SU-DHL-6 (cell line): Measurements from ENCODE around the gene TMEM119.
"Not testable (repeated sequence)": the region's sequence is repeated elsewhere in the genome, so short reads cannot be mapped to it uniquely, and the experiment has no call there.

ENCODE experiments used
- H2AFZ ChIP-seq: fragments of 200-600 bp; sonication (generic); 2 replicates; pipeline ENCODE4 v1.6.1; 2014; ENCODE audit warnings: low read depth, mild to moderate bottlenecking, moderate library complexity, mixed read lengths, antibody characterized with exemption, low read length; ENCODE audit not compliant: severe bottlenecking
- H3F3A ChIP-seq: fragments of 200-600 bp; shearing (Covaris generic); 2 replicates; pipeline ENCODE4 v1.6.0; 2016; ENCODE audit warnings: antibody characterized with exemption, mild to moderate bottlenecking; ENCODE audit not compliant: insufficient read depth
- H3K27ac ChIP-seq: fragments of 200-600 bp; sonication (generic); 2 replicates; pipeline ENCODE4 v1.5.1; 2016; ENCODE audit warnings: low read depth, mild to moderate bottlenecking, low read length, moderate library complexity, mixed read lengths
- H3K27me3 ChIP-seq: fragments of 200-600 bp; sonication (generic), shearing (Covaris generic); 2 replicates; pipeline ENCODE4 v1.6.0; 2014; ENCODE audit warnings: mild to moderate bottlenecking, low read length
- H3K36me3 ChIP-seq: fragments of 200-600 bp; sonication (generic); 2 replicates; pipeline ENCODE4 v1.6.1; 2014; ENCODE audit warnings: mild to moderate bottlenecking, low read length, mixed read lengths
- H3K4me2 ChIP-seq: fragments of 300-600, 200-600 bp; shearing (Covaris generic), sonication (generic); 2 replicates; pipeline ENCODE4 v1.6.0; 2014; ENCODE audit warnings: low read length, low read depth, mild to moderate bottlenecking; ENCODE audit not compliant: poor library complexity, severe bottlenecking
- H3K4me3 ChIP-seq: fragments of 200-600 bp; sonication (generic); 2 replicates; pipeline ENCODE4 v1.5.1; 2014; ENCODE audit warnings: antibody characterized with exemption, low read length, mild to moderate bottlenecking, mixed read lengths; ENCODE audit not compliant: insufficient read depth, poor library complexity, severe bottlenecking
- H3K79me2 ChIP-seq: fragments of 200-600 bp; sonication (generic); 2 replicates; pipeline ENCODE4 v1.6.1; 2014; ENCODE audit warnings: mild to moderate bottlenecking, low read length, moderate library complexity; ENCODE audit not compliant: insufficient read depth
- H3K9ac ChIP-seq: fragments of 200-600 bp; sonication (generic); 2 replicates; pipeline ENCODE4 v1.7.0; 2014; ENCODE audit warnings: mild to moderate bottlenecking, low read length
- H3K9me2 ChIP-seq: fragments of 200-600 bp; sonication (generic); replicated peaks from 2 replicates; pipeline ENCODE4 v1.6.1; 2014; ENCODE audit warnings: low read length; ENCODE audit not compliant: insufficient read depth
- H3K9me3 ChIP-seq: fragments of 200-600 bp; sonication (generic); 2 replicates; pipeline ENCODE4 v1.6.1; 2014; ENCODE audit warnings: low read length, mixed read lengths; ENCODE audit not compliant: insufficient read depth
- H4K20me1 ChIP-seq: fragments of 200-600 bp; sonication (generic); 2 replicates; pipeline ENCODE4 v1.6.1; 2014; ENCODE audit warnings: low read depth, mild to moderate bottlenecking, antibody characterized with exemption, low read length, moderate library complexity, mixed read lengths
- EZH2phosphoT487 ChIP-seq: fragments of 200-600 bp; sonication (generic), shearing (Covaris generic); conservative IDR thresholded peaks from 2 replicates; pipeline ENCODE4 v1.6.1; 2018; ENCODE audit warnings: mild to moderate bottlenecking, antibody characterized with exemption, low read length, moderate library complexity, mixed read lengths
- TF ChIP-seq, protein P1 (sequence below): fragments of 200-600 bp; sonication (generic); IDR thresholded peaks from one replicate; pipeline ENCODE4 v1.5.1; 2017; ENCODE audit warnings: antibody characterized with exemption, mild to moderate bottlenecking, low read length, moderate library complexity; ENCODE audit not compliant: insufficient read depth, poor library complexity, severe bottlenecking

Gene TMEM119

DNA sequence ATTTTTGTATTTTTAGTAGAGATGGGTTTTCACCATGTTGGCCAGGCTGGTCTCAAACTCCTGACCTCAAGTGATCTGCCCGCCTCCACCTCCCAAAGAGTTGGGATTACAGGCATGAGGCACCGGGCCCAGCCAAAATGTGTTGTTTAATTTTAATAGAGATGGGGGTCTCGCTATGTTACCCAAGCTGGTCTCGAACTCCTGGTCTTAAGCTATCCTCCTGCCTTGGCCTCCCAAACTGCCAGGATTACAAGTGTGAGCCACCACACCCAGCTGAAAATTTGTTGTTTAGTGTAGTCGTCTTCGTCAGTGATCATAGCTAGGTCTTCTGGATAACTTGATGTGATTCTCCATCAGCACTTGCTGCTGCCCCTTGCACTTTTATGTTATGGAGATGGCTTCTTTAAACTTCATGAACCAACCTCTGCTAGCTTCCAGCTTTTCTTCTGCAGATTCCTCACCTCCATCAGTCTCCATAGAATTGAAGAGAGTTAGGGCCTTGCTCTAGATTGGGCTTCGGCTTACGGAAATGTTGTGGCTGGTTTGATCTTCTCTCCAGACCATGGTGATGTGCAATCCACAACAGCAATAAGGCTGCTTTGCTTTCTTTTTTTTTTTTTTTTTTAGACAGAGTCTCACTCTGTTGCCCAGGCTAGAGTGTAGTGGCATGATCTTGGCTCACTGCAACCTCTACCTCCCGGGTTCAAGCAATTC is 22.5 kb downstream of the TMEM119 start:
- no peaks in the 10 kb centered on the region for H3K79me2 ChIP-seq
- no peak overlapping the region for H3K4me2 ChIP-seq
- no peak overlapping the region for H2AFZ ChIP-seq
- H3K27ac ChIP-seq: no peak overlapping the region
- H3K4me3 ChIP-seq: no peak overlapping the region
- no peaks in the 10 kb centered on the region for H3K9me2 ChIP-seq
- TF ChIP-seq, protein P1, sequence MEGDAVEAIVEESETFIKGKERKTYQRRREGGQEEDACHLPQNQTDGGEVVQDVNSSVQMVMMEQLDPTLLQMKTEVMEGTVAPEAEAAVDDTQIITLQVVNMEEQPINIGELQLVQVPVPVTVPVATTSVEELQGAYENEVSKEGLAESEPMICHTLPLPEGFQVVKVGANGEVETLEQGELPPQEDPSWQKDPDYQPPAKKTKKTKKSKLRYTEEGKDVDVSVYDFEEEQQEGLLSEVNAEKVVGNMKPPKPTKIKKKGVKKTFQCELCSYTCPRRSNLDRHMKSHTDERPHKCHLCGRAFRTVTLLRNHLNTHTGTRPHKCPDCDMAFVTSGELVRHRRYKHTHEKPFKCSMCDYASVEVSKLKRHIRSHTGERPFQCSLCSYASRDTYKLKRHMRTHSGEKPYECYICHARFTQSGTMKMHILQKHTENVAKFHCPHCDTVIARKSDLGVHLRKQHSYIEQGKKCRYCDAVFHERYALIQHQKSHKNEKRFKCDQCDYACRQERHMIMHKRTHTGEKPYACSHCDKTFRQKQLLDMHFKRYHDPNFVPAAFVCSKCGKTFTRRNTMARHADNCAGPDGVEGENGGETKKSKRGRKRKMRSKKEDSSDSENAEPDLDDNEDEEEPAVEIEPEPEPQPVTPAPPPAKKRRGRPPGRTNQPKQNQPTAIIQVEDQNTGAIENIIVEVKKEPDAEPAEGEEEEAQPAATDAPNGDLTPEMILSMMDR: no peak
- TF ChIP-seq EZH2phosphoT487: no peak
- H3K36me3 ChIP-seq: no peaks in the 10 kb centered on the region
- no peaks in the 10 kb centered on the region for H3K9me3 ChIP-seq
- no peak overlapping the region for H3K9ac ChIP-seq
- H3K27me3 ChIP-seq: no peaks in the 10 kb centered on the region
- no peaks in the 10 kb centered on the region for H4K20me1 ChIP-seq
- no peaks in the 10 kb centered on the region for H3F3A ChIP-seq

DNA sequence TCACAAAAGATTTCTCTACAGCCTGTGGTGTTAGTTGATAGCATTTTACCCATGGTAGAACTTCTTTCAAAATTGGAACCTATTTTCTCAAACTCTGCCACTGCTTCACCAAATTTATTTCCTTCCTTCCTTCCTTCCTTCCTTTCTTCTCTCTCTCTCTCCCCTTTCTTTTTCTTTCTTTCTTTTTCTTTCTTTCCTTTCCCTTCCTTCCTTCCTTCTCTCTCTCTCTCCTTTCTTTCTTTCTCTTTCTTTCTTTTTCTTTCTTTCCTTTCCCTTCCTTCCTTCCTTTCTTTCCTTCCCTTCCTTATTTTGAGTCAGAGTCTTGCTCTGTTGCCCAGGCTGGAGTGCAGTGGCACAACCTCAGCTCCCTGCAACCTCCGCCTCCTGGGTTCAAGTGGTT is 23.6 kb downstream of the TMEM119 start:
- not testable (repeated sequence) for H2AFZ ChIP-seq, H3K79me2 ChIP-seq, H3F3A ChIP-seq, H3K9me2 ChIP-seq, H3K9me3 ChIP-seq, H3K36me3 ChIP-seq, H3K27ac ChIP-seq, H3K4me2 ChIP-seq, H3K9ac ChIP-seq, H3K27me3 ChIP-seq, H3K4me3 ChIP-seq, H4K20me1 ChIP-seq

GRCh38 chr12:108573317-108573716 is 24.6 kb downstream of the TMEM119 start:
- H3K9me3 ChIP-seq: no peaks in the 10 kb centered on the region
- H3K79me2 ChIP-seq: no peaks in the 10 kb centered on the region
- no peaks in the 10 kb centered on the region for H4K20me1 ChIP-seq
- H3K4me3 ChIP-seq: no peak overlapping the region
- H3K27me3 ChIP-seq: no peaks in the 10 kb centered on the region
- no peak overlapping the region for H3K9ac ChIP-seq
- TF ChIP-seq, protein P1: no peak
- TF ChIP-seq EZH2phosphoT487: no peak
- H2AFZ ChIP-seq: no peak overlapping the region
- H3K36me3 ChIP-seq: peaks cover 4% of the 10 kb centered on the region; the same call in 1 of the 2 replicates
- H3K27ac ChIP-seq: no peak overlapping the region
- H3K4me2 ChIP-seq: no peak overlapping the region
- no peaks in the 10 kb centered on the region for H3F3A ChIP-seq
- no peaks in the 10 kb centered on the region for H3K9me2 ChIP-seq

DNA sequence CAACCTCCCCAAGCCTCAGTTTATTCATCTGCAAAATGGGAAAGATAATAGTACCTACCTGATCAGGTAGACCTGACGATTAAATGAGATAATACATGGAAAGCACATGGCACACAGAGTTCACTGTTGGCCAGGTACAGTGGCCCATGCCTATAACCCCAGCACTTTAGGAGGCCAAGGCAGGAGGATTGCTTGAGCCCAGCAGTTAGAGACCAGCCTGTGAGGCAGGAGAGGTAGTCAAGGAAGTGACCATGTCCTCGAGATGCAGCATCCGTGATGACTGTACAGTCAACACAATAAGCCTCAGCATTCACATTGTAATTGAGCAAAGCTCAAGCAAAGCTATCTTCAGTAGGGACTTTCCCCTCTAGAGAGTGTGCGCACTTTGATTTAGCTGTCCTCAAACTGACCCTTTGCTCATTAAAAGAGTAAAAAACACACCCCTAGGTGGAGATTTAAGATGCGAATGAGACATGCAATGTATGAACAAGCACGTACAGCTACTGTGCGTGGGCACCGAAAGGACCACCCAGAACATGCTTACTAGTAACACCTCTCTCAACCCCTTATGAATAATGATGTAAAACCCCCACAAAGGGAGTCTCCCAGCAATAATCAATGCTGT is 25.6 kb downstream of the TMEM119 start:
- Histone ChIP-seq H3K9ac (no peak overlapping the region), H3K27ac (no peak overlapping the region)

More for the DNA sequence above, 25.6 kb downstream of the TMEM119 start:
- Histone ChIP-seq H3K4me3 (no peak overlapping the region), H3K4me2 (no peak overlapping the region), H3K36me3 (peaks cover 6% of the 10 kb centered on the region; the same call in 1 of the 2 replicates), H3K79me2 (no peaks in the 10 kb centered on the region), H3K9me3 (no peaks in the 10 kb centered on the region), H3F3A (no peaks in the 10 kb centered on the region), H4K20me1 (no peaks in the 10 kb centered on the region), H3K27me3 (no peaks in the 10 kb centered on the region), H2AFZ (no peak overlapping the region), H3K9me2 (no peaks in the 10 kb centered on the region)
- TF ChIP-seq, protein P1: no peak
- TF ChIP-seq EZH2phosphoT487: no peak
